ENCODE measurements around the gene CTPS1.

CTPS1 gene

GRCh38 chr1:41032147-41032546 lies 52.7 kb downstream of the CTPS1 start:
- no peak overlapping the region for H3K27ac Mint-ChIP-seq
- no peaks in the 10 kb centered on the region for H3K4me1 Mint-ChIP-seq (ENCODE audit: low read depth)
- H3K4me3 Mint-ChIP-seq: no peak overlapping the region
- H3K36me3 Mint-ChIP-seq (ENCODE audit: low read depth): peaks cover 21% of the 10 kb centered on the region
- intact Hi-C loops (cut with micrococcal nuclease): loop anchor here (10.0 kb wide), 1 partner anchor 93 kb away; no protein-coding TSS in a partner anchor
- H3K9me3 Mint-ChIP-seq: no peaks in the 10 kb centered on the region
- H3K27me3 Mint-ChIP-seq: no peaks in the 10 kb centered on the region

- Mint-ChIP-seq H3K36me3 (ENCODE audit: low read depth) (peaks cover 13% of the 10 kb centered on the region), H3K27ac (no peak overlapping the region), H3K4me3 (no peak overlapping the region), H3K4me1 (ENCODE audit: low read depth) (no peaks in the 10 kb centered on the region), H3K9me3 (no peaks in the 10 kb centered on the region), H3K27me3 (no peaks in the 10 kb centered on the region)
- intact Hi-C loops (cut with micrococcal nuclease): loop anchor here (10.0 kb wide), 1 partner anchor 92 kb away; no protein-coding TSS in a partner anchor
These were observed 53.8 kb downstream of the CTPS1 start for GRCh38 chr1:41033272-41033671.

DNA sequence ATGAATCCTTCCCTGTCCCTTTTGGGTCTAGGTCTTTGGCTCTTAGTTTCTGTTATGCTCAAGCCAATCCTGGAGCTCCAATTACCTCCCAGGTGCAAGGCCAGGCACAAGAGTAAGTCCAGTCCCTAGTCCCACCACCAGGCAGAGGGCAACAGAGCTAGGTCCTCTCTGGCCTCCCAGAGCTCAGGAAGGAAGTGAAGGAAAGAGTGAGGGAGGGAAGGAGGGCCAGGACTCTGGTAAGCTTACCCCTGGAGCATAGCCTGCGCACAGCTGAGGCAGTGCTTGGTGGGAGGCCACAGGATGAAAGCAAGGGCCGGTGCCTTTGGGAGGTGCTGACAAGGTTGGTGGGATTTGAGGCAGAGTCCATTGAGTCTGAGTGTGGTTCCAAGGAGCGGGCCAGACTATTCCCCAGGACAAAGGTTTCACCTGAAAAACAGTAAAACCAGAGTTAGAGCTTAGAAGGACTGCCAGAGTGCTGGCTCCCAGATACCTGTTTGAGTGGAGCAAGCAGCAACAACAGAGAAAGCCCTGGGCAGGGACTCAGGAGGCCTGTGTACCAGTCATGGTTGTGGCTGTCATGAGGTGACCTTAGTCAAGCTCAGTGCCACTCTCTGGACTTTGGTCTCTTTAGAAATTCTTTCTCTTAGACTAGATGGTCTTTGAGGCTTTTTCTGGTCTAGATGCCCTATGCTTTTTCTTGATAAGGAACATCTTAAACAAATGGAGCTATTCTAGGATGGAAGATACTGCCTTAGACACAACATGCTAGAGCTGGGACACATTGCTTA lies 57.8 kb downstream of the CTPS1 start:
- H3K4me1 Mint-ChIP-seq (ENCODE audit: low read depth): peaks cover 7% of the 10 kb centered on the region
- intact Hi-C loops (cut with micrococcal nuclease): loop anchor here (10.0 kb wide), 1 partner anchor 87 kb away; no protein-coding TSS in a partner anchor
- H3K27me3 Mint-ChIP-seq: no peaks in the 10 kb centered on the region
- no peak overlapping the region for H3K27ac Mint-ChIP-seq
- no peak overlapping the region for H3K4me3 Mint-ChIP-seq
- peaks cover 9% of the 10 kb centered on the region for H3K36me3 Mint-ChIP-seq (ENCODE audit: low read depth)
- H3K9me3 Mint-ChIP-seq: no peaks in the 10 kb centered on the region

- Mint-ChIP-seq H3K36me3 (ENCODE audit: low read depth) (peaks cover 6% of the 10 kb centered on the region), H3K9me3 (no peaks in the 10 kb centered on the region), H3K4me1 (ENCODE audit: low read depth) (peaks cover 13% of the 10 kb centered on the region), H3K27ac (no peak overlapping the region), H3K27me3 (no peaks in the 10 kb centered on the region), H3K4me3 (no peak overlapping the region)
- intact Hi-C loops (cut with micrococcal nuclease): loop anchor here (10.0 kb wide), 1 partner anchor 87 kb away; no protein-coding TSS in a partner anchor
These were observed 58.6 kb downstream of the CTPS1 start for GRCh38 chr1:41038110-41038509.

- Mint-ChIP-seq H3K9me3 (no peaks in the 10 kb centered on the region), H3K36me3 (ENCODE audit: low read depth) (peaks cover 14% of the 10 kb centered on the region), H3K4me1 (ENCODE audit: low read depth) (peaks cover 20% of the 10 kb centered on the region), H3K27ac (peak overlapping the region; percentile 40), H3K27me3 (no peaks in the 10 kb centered on the region), H3K4me3 (no peak overlapping the region)
- intact Hi-C loops (cut with micrococcal nuclease): no loop called here
These were observed 62.2 kb downstream of the CTPS1 start for GRCh38 chr1:41041614-41042270.

DNA sequence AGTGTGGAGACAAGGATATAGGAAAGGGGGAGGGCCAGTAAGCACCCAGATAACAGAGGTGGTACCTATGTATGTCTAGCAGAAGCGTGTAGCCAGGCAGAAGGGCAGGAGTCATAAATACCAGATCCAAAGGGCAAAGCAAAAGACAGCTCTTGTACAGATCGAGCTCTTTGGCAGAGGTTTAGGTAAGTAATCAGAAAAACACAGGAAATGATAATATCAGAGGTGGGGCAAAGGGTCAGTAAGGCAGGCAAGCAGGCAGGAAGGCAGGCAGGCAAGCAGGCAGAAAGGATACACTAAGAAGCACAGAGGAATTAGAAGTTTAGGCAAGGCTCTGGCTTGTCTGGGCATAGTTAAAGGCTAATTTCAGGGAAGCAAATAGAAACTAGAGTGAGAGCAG lies 64.7 kb downstream of the CTPS1 start:
- H3K27ac Mint-ChIP-seq: peak overlapping the region; percentile 6
- peaks cover 20% of the 10 kb centered on the region for H3K4me1 Mint-ChIP-seq (ENCODE audit: low read depth)
- no peaks in the 10 kb centered on the region for H3K9me3 Mint-ChIP-seq
- no peak overlapping the region for H3K4me3 Mint-ChIP-seq
- peaks cover 32% of the 10 kb centered on the region for H3K36me3 Mint-ChIP-seq (ENCODE audit: low read depth)
- no peaks in the 10 kb centered on the region for H3K27me3 Mint-ChIP-seq
- intact Hi-C loops (cut with micrococcal nuclease): no loop called here

GRCh38 chr1:41045740-41046139 lies 66.2 kb downstream of the CTPS1 start:
- no peaks in the 10 kb centered on the region for H3K9me3 Mint-ChIP-seq
- intact Hi-C loops (cut with micrococcal nuclease): no loop called here
- no peak overlapping the region for H3K4me3 Mint-ChIP-seq
- H3K4me1 Mint-ChIP-seq (ENCODE audit: low read depth): peaks cover 20% of the 10 kb centered on the region
- H3K27ac Mint-ChIP-seq: no peak overlapping the region
- no peaks in the 10 kb centered on the region for H3K27me3 Mint-ChIP-seq
- H3K36me3 Mint-ChIP-seq (ENCODE audit: low read depth): peaks cover 26% of the 10 kb centered on the region

- Mint-ChIP-seq H3K9me3 (no peaks in the 10 kb centered on the region), H3K36me3 (ENCODE audit: low read depth) (peaks cover 26% of the 10 kb centered on the region), H3K4me3 (no peak overlapping the region), H3K27me3 (no peaks in the 10 kb centered on the region), H3K27ac (no peak overlapping the region), H3K4me1 (ENCODE audit: low read depth) (peaks cover 20% of the 10 kb centered on the region)
- intact Hi-C loops (cut with micrococcal nuclease): no loop called here
These were observed 66.9 kb downstream of the CTPS1 start for GRCh38 chr1:41046347-41046775.

- Mint-ChIP-seq H3K27ac (no peak overlapping the region), H3K4me1 (ENCODE audit: low read depth) (peaks cover 23% of the 10 kb centered on the region), H3K4me3 (no peak overlapping the region), H3K27me3 (no peaks in the 10 kb centered on the region), H3K9me3 (no peaks in the 10 kb centered on the region), H3K36me3 (ENCODE audit: low read depth) (peaks cover 26% of the 10 kb centered on the region)
- intact Hi-C loops (cut with micrococcal nuclease): no loop called here
These were observed 69.0 kb downstream of the CTPS1 start for GRCh38 chr1:41048540-41048939.

GRCh38 chr1:41051022-41051421 lies 71.5 kb downstream of the CTPS1 start:
- Mint-ChIP-seq H3K36me3 (ENCODE audit: low read depth) (peaks cover 22% of the 10 kb centered on the region), H3K27me3 (no peaks in the 10 kb centered on the region), H3K27ac (no peak overlapping the region), H3K4me1 (ENCODE audit: low read depth) (peaks cover 17% of the 10 kb centered on the region), H3K4me3 (no peak overlapping the region), H3K9me3 (no peaks in the 10 kb centered on the region)
- intact Hi-C loops (cut with micrococcal nuclease): no loop called here

DNA sequence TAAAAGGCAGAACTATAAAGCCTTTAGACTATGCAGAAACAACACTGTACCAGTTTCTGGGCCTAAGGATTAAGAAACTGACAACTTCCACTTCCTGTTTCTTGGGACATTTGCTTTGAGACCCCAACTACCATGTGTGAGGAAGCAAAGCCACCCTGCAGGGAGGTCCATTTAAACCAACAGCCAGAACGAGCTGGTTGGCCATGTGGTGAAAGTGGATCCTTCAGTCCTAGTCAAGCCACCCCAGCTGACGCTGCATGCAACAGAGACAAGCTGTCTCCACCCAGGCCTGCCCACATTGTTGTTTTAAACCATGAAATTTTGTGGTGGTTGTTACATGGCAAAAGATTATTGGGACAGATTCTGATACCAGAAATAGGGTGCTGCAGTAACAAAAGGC lies 73.8 kb downstream of the CTPS1 start:
- Mint-ChIP-seq H3K9me3 (no peaks in the 10 kb centered on the region), H3K4me3 (no peak overlapping the region), H3K27ac (peak overlapping the region; percentile 69), H3K27me3 (no peaks in the 10 kb centered on the region), H3K36me3 (ENCODE audit: low read depth) (peaks cover 1% of the 10 kb centered on the region), H3K4me1 (ENCODE audit: low read depth) (peaks cover 17% of the 10 kb centered on the region)
- intact Hi-C loops (cut with micrococcal nuclease): no loop called here

DNA sequence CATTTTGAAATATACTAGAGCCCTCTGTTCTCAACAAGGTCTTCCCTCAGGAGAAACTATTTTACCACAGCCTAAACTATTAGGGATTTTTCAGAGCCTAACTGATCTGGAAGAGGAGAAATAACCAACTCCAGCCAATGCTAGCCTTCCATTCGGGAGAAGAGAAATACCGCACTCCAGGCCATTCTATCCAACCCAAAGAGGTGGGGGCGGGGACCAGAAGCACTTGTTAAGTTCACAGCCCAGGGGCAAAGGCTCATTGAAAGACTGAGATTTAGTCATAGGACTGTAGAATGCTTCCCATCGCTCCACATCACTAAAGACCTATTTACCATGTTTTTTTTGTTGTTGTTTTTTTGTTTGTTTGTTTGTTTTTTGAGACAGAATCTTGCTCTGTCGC lies 77.4 kb downstream of the CTPS1 start:
- peaks cover 17% of the 10 kb centered on the region for H3K4me1 Mint-ChIP-seq (ENCODE audit: low read depth)
- no peak overlapping the region for H3K4me3 Mint-ChIP-seq
- intact Hi-C loops (cut with micrococcal nuclease): no loop called here
- H3K27me3 Mint-ChIP-seq: no peaks in the 10 kb centered on the region
- H3K36me3 Mint-ChIP-seq (ENCODE audit: low read depth): peaks cover 11% of the 10 kb centered on the region
- no peaks in the 10 kb centered on the region for H3K9me3 Mint-ChIP-seq
- H3K27ac Mint-ChIP-seq: no peak overlapping the region

Measured in dendritic cell treated with granulocyte-macrophage colony-stimulating factor and Interleukin-4, amounts not matched to agents 40 ng/mL and 50 ng/mL, for 4 days (primary cell).